DMS53 (cell line): ENCODE data around the gene PNMA8B.

Source experiments
- DNase-seq: peaks from one replicate; lab custom pipeline; 2025; lab: John Stamatoyannopoulos, UW

Gene PNMA8B

GRCh38 chr19:46454244-46454643 lies 41.4 kb downstream of the PNMA8B start:
- DNase-seq = no peak

- DNase-seq = no peak
These were observed 42.0 kb downstream of the PNMA8B start for GRCh38 chr19:46453661-46454060.

GRCh38 chr19:46452186-46452585 lies 43.5 kb downstream of the PNMA8B start:
- DNase-seq = no peak

- no peak for DNase-seq
These were observed 44.3 kb downstream of the PNMA8B start for GRCh38 chr19:46451352-46451751.

- no peak for DNase-seq
These were observed 44.9 kb downstream of the PNMA8B start for GRCh38 chr19:46450737-46451136.

- DNase-seq = no peak
These were observed 46.4 kb downstream of the PNMA8B start for GRCh38 chr19:46449228-46449627.

- DNase-seq = no peak
These were observed 47.1 kb downstream of the PNMA8B start for GRCh38 chr19:46448601-46449000.

- DNase-seq = no peak
These were observed 47.8 kb downstream of the PNMA8B start for GRCh38 chr19:46447824-46448223.

- DNase-seq = no peak
These were observed 48.7 kb downstream of the PNMA8B start for GRCh38 chr19:46447006-46447405.

- DNase-seq = no peak
These were observed 49.6 kb downstream of the PNMA8B start for GRCh38 chr19:46446021-46446420.

- DNase-seq = no peak
These were observed 52.7 kb downstream of the PNMA8B start for GRCh38 chr19:46442808-46443450.

GRCh38 chr19:46441866-46442265 lies 53.8 kb downstream of the PNMA8B start:
- no peak for DNase-seq
